C4-2B (cell line): ENCODE data around the gene CTNNA3.
A peak's percentile ranks its signal among the peaks of the same experiment; 100 is the strongest.

Experiments
- H3K27ac ChIP-seq: fragments of 450-650 bp; 2 replicates; pipeline ENCODE4 v1.5.1; 2017
- ZFX ChIP-seq: fragments of 450-650 bp; IDR thresholded peaks from 2 replicates; pipeline ENCODE4 v1.6.1; 2017
- TF ChIP-seq, protein P1 (sequence below): fragments of 450-650 bp; conservative IDR thresholded peaks from 2 replicates; pipeline ENCODE4 v1.5.1; 2017; ENCODE audit warnings: mild to moderate bottlenecking

The CTNNA3 gene

DNA sequence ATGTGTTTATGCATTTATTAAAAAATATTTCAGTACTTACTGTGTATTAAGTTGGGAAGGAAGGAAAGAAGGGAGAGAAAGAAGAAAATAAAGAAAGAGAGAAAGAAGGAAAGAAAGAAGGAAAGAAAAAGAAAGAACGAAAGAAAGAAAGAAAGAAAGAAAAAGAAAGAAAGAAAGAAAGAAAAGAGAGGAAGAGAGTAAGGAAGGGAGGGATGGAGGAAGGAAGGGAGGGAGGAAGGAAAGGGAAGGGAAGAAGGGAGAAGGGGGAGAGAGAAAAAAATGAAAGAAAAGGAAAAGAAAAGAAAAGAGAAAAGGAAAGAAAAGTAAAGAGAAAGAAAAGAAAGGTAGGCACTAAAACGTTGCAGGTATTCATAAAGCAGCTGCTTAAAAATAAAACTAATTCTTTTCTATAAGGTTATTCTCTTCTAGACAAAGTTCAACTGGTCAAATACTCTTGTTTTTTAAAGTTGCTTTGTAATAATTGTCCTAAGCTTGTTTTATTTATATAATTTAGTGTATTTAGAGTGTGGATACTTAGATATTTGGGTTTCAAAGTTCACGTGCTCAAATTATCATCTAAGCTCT, 1473.4 kb downstream of the CTNNA3 start:
- TF ChIP-seq, protein P1, sequence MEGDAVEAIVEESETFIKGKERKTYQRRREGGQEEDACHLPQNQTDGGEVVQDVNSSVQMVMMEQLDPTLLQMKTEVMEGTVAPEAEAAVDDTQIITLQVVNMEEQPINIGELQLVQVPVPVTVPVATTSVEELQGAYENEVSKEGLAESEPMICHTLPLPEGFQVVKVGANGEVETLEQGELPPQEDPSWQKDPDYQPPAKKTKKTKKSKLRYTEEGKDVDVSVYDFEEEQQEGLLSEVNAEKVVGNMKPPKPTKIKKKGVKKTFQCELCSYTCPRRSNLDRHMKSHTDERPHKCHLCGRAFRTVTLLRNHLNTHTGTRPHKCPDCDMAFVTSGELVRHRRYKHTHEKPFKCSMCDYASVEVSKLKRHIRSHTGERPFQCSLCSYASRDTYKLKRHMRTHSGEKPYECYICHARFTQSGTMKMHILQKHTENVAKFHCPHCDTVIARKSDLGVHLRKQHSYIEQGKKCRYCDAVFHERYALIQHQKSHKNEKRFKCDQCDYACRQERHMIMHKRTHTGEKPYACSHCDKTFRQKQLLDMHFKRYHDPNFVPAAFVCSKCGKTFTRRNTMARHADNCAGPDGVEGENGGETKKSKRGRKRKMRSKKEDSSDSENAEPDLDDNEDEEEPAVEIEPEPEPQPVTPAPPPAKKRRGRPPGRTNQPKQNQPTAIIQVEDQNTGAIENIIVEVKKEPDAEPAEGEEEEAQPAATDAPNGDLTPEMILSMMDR: no peak
- no peak for TF ChIP-seq ZFX
- no peak overlapping the region for H3K27ac ChIP-seq

- H3K27ac ChIP-seq: no peak overlapping the region
- TF ChIP-seq ZFX: no peak
- TF ChIP-seq, protein P1: no peak
Observed at GRCh38 chr10:66218981-66219587, 1476.9 kb downstream of the CTNNA3 start.

DNA sequence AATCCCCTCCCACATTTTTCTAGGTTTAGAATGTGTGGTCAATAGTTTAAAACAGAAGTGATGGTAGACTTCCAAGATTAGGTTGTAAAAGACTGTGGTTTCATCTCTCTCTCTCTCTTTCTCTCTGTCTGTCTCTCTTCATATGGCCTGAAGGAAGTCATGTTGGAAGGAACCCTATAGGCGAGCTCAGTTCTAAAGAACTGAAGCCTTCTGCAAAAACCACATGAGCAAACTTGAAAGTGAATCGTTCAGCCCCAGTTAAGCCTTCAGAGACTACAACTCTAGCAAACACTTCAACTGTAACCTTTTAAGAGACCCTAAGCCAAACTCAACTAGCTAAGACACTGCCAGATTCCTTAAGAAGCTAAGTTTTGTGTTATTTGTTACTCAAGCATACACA, 1477.7 kb downstream of the CTNNA3 start:
- H3K27ac ChIP-seq: no peak overlapping the region
- TF ChIP-seq, protein P1: no peak
- TF ChIP-seq ZFX: no peak

- H3K27ac ChIP-seq: no peak overlapping the region
- no peak for TF ChIP-seq ZFX
- TF ChIP-seq, protein P1: no peak
Observed at GRCh38 chr10:66215920-66216319, 1480.1 kb downstream of the CTNNA3 start.

DNA sequence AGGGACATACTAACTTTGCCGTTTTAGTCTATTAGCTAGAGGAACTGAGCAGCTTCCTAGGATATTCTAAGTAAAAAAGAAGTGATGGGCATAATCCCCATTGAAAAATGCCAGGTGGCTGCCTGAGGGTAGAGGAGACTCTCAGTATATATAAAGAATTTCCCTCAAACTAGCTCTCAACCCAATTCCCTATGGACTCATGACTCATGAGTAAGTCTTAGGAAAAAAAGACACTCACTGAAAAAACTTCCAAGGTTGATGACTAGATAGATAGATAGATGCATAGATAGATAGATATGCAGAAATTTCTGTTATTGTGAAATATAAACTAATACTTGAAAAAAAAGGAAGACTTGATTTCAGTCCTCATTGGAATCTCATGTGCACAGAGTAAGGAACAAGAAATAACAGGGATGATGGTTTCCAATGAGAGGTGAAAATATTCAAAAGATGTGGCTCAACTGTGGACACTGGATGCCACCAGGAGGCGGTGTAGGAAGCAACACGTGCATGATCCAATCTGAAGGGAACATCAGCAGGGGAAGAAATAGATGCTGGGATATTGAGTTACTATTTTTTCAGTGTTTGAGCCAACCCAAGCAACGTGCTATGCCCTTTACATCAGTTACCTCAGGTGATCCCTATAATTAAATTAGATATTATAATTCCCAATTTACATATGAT, 1481.1 kb downstream of the CTNNA3 start:
- no peak overlapping the region for H3K27ac ChIP-seq
- TF ChIP-seq, protein P1: peak; percentile 75
- TF ChIP-seq ZFX: no peak

DNA sequence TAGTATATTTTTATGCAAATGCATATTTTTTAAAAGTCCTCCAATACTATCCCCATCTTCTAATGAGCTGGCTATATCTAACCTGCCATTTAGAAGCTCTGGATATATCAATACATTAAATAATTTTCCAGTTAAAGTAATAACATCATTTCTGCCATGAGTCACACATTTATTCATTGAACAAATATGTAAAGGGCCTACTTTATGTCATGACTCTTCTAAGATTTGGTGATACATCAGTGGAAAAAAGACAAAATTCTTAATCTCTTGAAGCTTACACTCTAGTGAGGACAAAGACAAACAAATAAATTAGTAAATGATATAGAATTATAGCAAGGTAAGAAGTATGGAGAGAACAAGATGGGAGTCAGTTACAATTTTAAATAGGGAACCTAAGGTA, 1487.0 kb downstream of the CTNNA3 start:
- H3K27ac ChIP-seq: no peak overlapping the region
- no peak for TF ChIP-seq ZFX
- TF ChIP-seq, protein P1: no peak

DNA sequence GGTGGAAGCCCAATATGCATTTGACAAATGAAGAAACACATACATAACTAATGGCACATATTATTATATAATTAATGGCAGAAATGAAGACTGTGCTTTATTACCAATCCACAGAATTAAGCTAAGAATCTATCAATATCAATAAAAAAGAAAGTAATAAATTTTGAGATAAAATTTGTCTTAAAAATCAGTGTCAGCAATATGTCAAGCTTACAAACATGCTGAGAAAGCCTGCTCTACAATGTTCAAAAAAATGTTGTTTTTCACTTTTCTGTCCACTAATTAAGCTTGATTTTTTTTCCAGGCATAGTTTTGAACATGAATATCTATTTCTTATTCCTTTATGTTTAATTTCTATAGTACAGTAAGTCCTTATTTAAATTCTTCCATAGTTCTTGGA, 1491.2 kb downstream of the CTNNA3 start:
- no peak overlapping the region for H3K27ac ChIP-seq
- TF ChIP-seq, protein P1: no peak
- no peak for TF ChIP-seq ZFX
